ENCODE results near the gene OR51I2. TPM values are rescaled to one million over a fixed set of nuclear protein-coding genes. Genes with fewer than 3 reads are reported as not detected.

OR51I2 gene
- total RNA-seq, 2 experiments from 2014 or later: not detected

DNA sequence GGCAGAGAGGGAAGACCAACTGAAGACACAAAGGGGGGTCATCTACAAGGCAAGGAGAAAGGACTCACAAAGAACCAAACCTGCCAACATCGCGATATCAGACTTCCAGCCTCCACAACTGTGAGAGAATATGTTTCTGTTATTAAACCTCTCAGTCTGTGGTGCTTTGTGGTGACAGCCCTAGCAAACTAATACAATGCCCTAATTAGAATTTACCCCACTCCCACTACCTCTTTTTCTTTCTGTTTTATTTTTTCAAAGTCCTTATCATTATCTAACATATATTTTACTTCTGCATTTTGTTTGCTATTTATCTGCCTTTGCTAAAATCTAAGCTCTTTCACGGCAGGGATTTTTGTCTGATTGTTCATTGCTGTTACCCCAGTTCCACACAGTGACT, 36.9 kb downstream of the OR51I2 start:
- Mint-ChIP-seq H3K36me3 (no peaks in the 10 kb centered on the region), H3K9me3 (no peaks in the 10 kb centered on the region), H3K27me3 (peaks cover 7% of the 10 kb centered on the region), H3K27ac (no peak overlapping the region), H3K4me3 (no peak overlapping the region), H3K4me1 (ENCODE audit: low read depth) (no peaks in the 10 kb centered on the region)
- intact Hi-C loops (cut with micrococcal nuclease): no loop called here
- ChIA-PET POLR2A (no interaction called here), CTCF (no interaction called here)
- no peak for DNase-seq

DNA sequence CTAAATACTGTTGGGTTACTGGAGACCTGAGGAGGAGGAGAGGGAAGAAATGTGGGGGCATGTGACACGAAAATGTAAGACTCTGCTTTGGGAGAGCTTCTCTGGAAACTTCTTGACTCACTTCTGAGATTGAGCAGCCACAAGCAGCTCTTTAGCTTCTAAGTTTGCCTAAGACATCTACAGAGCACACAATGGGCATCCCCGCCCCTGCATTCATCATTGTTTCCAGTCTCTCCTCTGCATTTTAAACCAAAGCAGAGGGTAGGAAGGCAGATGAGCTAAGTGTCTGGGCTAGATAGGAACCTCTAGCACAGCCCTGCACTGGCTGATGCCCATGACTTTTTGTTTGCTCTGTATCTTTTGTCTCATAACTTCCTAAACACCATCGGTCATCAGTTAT, 37.3 kb downstream of the OR51I2 start:
- Mint-ChIP-seq H3K27me3 (peaks cover 11% of the 10 kb centered on the region), H3K27ac (no peak overlapping the region), H3K4me3 (no peak overlapping the region), H3K36me3 (no peaks in the 10 kb centered on the region), H3K9me3 (no peaks in the 10 kb centered on the region), H3K4me1 (ENCODE audit: low read depth) (no peaks in the 10 kb centered on the region)
- ChIA-PET POLR2A (no interaction called here), CTCF (no interaction called here)
- peak; percentile 18 for DNase-seq
- intact Hi-C loops (cut with micrococcal nuclease): no loop called here

GRCh38 chr11:5488385-5488784, 39.3 kb downstream of the OR51I2 start, which contains the start of gene OR52D1:
TSS of gene OR52D1 (plus strand) at chr11:5488685. CDS start at chr11:5488707, 22 bp downstream.
- H3K4me1 Mint-ChIP-seq (ENCODE audit: low read depth): no peaks in the 10 kb centered on the region
- DNase-seq: no peak
- no peak within 1 kb of the TSS for H3K4me3 Mint-ChIP-seq
- H3K27me3 Mint-ChIP-seq: peaks cover 11% of the 10 kb centered on the region
- H3K27ac Mint-ChIP-seq: no peak within 1 kb of the TSS
- H3K36me3 Mint-ChIP-seq: no peaks in the 10 kb centered on the region
- H3K9me3 Mint-ChIP-seq: no peaks in the 10 kb centered on the region
- intact Hi-C loops (cut with micrococcal nuclease): no loop called here
- CTCF ChIA-PET: no interaction called here
- POLR2A ChIA-PET: no interaction called here

GRCh38 chr11:5488798-5489399, 39.8 kb downstream of the OR51I2 start:
- ChIA-PET POLR2A (no interaction called here), CTCF (no interaction called here)
- no peak for DNase-seq
- Mint-ChIP-seq H3K4me1 (ENCODE audit: low read depth) (no peaks in the 10 kb centered on the region), H3K36me3 (no peaks in the 10 kb centered on the region), H3K4me3 (no peak overlapping the region), H3K27ac (no peak overlapping the region), H3K27me3 (peaks cover 8% of the 10 kb centered on the region), H3K9me3 (no peaks in the 10 kb centered on the region)
- intact Hi-C loops (cut with micrococcal nuclease): no loop called here

DNA sequence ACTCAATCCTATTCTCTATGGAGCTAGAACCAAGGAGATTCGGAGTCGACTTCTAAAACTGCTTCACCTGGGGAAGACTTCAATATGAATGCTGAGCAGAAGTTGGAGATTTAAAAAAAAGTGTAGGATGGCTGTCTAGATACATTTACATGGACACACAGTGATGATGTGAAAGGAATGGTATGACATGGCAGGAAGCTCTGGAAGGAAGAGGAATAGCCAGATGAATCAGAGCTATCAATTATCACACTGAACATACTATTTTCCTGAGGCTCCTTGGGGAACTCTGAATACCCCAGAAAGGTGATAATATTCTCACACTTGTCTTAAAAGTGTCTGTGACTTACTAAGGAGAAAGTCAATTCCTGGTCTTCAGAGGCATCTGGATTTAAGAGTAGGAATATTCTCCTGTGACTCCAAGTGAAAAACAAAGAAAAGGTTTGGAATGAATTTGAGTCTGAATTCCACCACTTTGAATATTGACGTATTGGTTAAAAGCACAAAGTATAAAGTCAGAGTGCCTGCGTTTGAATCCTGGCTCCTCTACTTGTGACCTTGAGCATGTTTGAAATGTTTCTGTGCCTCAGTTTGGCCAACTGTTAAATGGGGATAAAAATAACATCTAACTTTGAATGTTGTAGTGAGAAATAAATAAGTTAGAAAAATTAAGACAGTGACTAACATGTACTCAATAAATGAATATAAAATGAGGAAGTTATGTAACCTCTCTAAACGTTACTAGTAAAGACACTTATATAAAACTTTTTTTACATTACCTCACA, 40.6 kb downstream of the OR51I2 start:
- Mint-ChIP-seq H3K4me3 (no peak overlapping the region), H3K27me3 (peaks cover 9% of the 10 kb centered on the region), H3K27ac (no peak overlapping the region), H3K9me3 (no peaks in the 10 kb centered on the region), H3K4me1 (ENCODE audit: low read depth) (no peaks in the 10 kb centered on the region), H3K36me3 (no peaks in the 10 kb centered on the region)
- no peak for DNase-seq
- POLR2A ChIA-PET: no interaction called here
- intact Hi-C loops (cut with micrococcal nuclease): no loop called here
- CTCF ChIA-PET: no interaction called here

GRCh38 chr11:5499671-5500070, 50.5 kb downstream of the OR51I2 start:
- ChIA-PET POLR2A (no interaction called here), CTCF (no interaction called here)
- intact Hi-C loops (cut with micrococcal nuclease): no loop called here
- H3K27ac Mint-ChIP-seq: no peak overlapping the region
- H3K4me3 Mint-ChIP-seq: no peak overlapping the region
- no peaks in the 10 kb centered on the region for H3K9me3 Mint-ChIP-seq
- H3K4me1 Mint-ChIP-seq (ENCODE audit: low read depth): no peaks in the 10 kb centered on the region
- no peaks in the 10 kb centered on the region for H3K36me3 Mint-ChIP-seq
- peaks cover 1% of the 10 kb centered on the region for H3K27me3 Mint-ChIP-seq
- no peak for DNase-seq

- H3K36me3 Mint-ChIP-seq: no peaks in the 10 kb centered on the region
- ChIA-PET POLR2A (no interaction called here), CTCF (no interaction called here)
- no peaks in the 10 kb centered on the region for H3K4me1 Mint-ChIP-seq (ENCODE audit: low read depth)
- H3K27me3 Mint-ChIP-seq: peaks cover 1% of the 10 kb centered on the region
- intact Hi-C loops (cut with micrococcal nuclease): no loop called here
- no peak overlapping the region for H3K27ac Mint-ChIP-seq
- DNase-seq: no peak
- H3K9me3 Mint-ChIP-seq: no peaks in the 10 kb centered on the region
- no peak overlapping the region for H3K4me3 Mint-ChIP-seq
These were observed 51.3 kb downstream of the OR51I2 start for GRCh38 chr11:5500393-5500801.

GRCh38 chr11:5504403-5504921, 55.3 kb downstream of the OR51I2 start:
- ChIA-PET POLR2A (no interaction called here), CTCF (no interaction called here)
- no peak for DNase-seq
- Mint-ChIP-seq H3K27ac (no peak overlapping the region), H3K9me3 (no peaks in the 10 kb centered on the region), H3K4me1 (ENCODE audit: low read depth) (no peaks in the 10 kb centered on the region), H3K36me3 (no peaks in the 10 kb centered on the region), H3K27me3 (peaks cover 1% of the 10 kb centered on the region), H3K4me3 (no peak overlapping the region)
- intact Hi-C loops (cut with micrococcal nuclease): no loop called here

GRCh38 chr11:5505363-5506048, 56.4 kb downstream of the OR51I2 start:
- CTCF ChIA-PET: interaction anchor here (1.5 kb wide), 1 partner anchor 381 kb away, joined by 3 read pairs; no protein-coding TSS in a partner anchor
- Mint-ChIP-seq H3K4me1 (ENCODE audit: low read depth) (no peaks in the 10 kb centered on the region), H3K4me3 (no peak overlapping the region), H3K27ac (no peak overlapping the region), H3K36me3 (no peaks in the 10 kb centered on the region), H3K27me3 (peaks cover 1% of the 10 kb centered on the region), H3K9me3 (no peaks in the 10 kb centered on the region)
- DNase-seq: no peak
- POLR2A ChIA-PET: no interaction called here
- intact Hi-C loops (cut with micrococcal nuclease): no loop called here

Other genes starting within 250 kb of the OR51I2 start
- gene OR51V1, start 248.6 kb upstream of the OR51I2 start, total RNA-seq: not detected
- not detected for gene HBB, start 222.3 kb upstream of the OR51I2 start, total RNA-seq
- gene HBD, start 214.8 kb upstream of the OR51I2 start, total RNA-seq: not detected
- gene HBG1, start 199.5 kb upstream of the OR51I2 start, total RNA-seq: not detected
- gene HBG2, start 194.5 kb upstream of the OR51I2 start, total RNA-seq: not detected
- gene HBE1, start 179.4 kb upstream of the OR51I2 start, total RNA-seq: not detected
- not detected for gene OR51B4, start 147.4 kb upstream of the OR51I2 start, total RNA-seq
- gene OR51B2, start 125.0 kb upstream of the OR51I2 start, total RNA-seq: not detected
- gene OR51B5, start 105.8 kb upstream of the OR51I2 start, total RNA-seq: not detected
- not detected for gene OR51B6, start 97.8 kb upstream of the OR51I2 start, total RNA-seq
- not detected for gene OR51M1, start 65.5 kb upstream of the OR51I2 start, total RNA-seq
- gene OR51Q1, start 27.2 kb upstream of the OR51I2 start, total RNA-seq: not detected
- not detected for gene OR51I1, start 7.8 kb upstream of the OR51I2 start, total RNA-seq
- gene OR52D1, start 39.4 kb downstream of the OR51I2 start, total RNA-seq: not detected
- not detected for gene UBQLN3, start 60.6 kb downstream of the OR51I2 start, total RNA-seq
- gene UBQLNL, start 67.4 kb downstream of the OR51I2 start, total RNA-seq: under 1 TPM in 1 of 2 experiments, not detected in 1; 0.17 TPM
- not detected for gene OR52H1, start 99.2 kb downstream of the OR51I2 start, total RNA-seq
- gene OR52B6, start 131.6 kb downstream of the OR51I2 start, total RNA-seq: not detected
- under 1 TPM; 0.74 to 0.97 TPM for gene TRIM6, start 147.3 kb downstream of the OR51I2 start, total RNA-seq
- gene TRIM34, start 175.7 kb downstream of the OR51I2 start, total RNA-seq: 10 to 100 TPM in 1 of 2 experiments, 1 to 10 TPM in 1; 9.6 to 11.9 TPM
- gene TRIM5, start 235.8 kb downstream of the OR51I2 start, total RNA-seq: 10 to 100 TPM; 18.9 to 21.0 TPM
- gene TRIM22, start 240.5 kb downstream of the OR51I2 start, total RNA-seq: 100 to 1,000 TPM in 1 of 2 experiments, 10 to 100 TPM in 1; 98.5 to 104 TPM

All from activated CD4-positive, alpha-beta memory T cell treated with anti-CD3 and anti-CD28 coated beads for 36 hours (primary cell).